Esophagus squamous epithelium (tissue), 5 donors: ENCODE results near the gene DCUN1D1. TPM values are rescaled to one million over a fixed set of nuclear protein-coding genes. Genes with fewer than 3 reads are reported as not detected.

Experiments
- DNase-seq: peaks from one replicate; lab custom pipeline; 2025; lab: John Stamatoyannopoulos, UW
- H3K27ac ChIP-seq, 4 donors: fragments of 200-600 bp; sonication (generic); one replicate each; pipeline ENCODE4 v1.5.1; 2016 to 2019; ENCODE audit warnings: mild to moderate bottlenecking in 1 of 4
- H3K27me3 ChIP-seq, 4 donors: fragments of 200-600 bp; sonication (generic); 1 replicate in 3 of 4; 2 replicates in 1 of 4; pipeline versions ENCODE4 v1.5.1 to v1.6.0; 2017 to 2021; ENCODE audit warnings: antibody characterized with exemption in 1 of 4
- H3K36me3 ChIP-seq, 3 donors: fragments of 200-600 bp; sonication (generic); one replicate each; pipeline ENCODE4 v1.5.1; 2016 to 2019
- H3K4me1 ChIP-seq, 3 donors: fragments of 200-600 bp; sonication (generic); one replicate each; pipeline ENCODE4 v1.5.1; 2017 to 2019
- H3K4me3 ChIP-seq, 4 donors: fragments of 200-600 bp; sonication (generic); 1 replicate in 3 of 4; 2 replicates in 1 of 4; pipeline ENCODE4 v1.5.1; 2016 to 2019; ENCODE audit warnings: mild to moderate bottlenecking in 2 of 4, moderate library complexity in 1 of 4
- H3K9me3 ChIP-seq, 3 donors: fragments of 200-600 bp; sonication (generic); one replicate each; pipeline ENCODE4 v1.5.1; 2016 to 2019
- POLR2A ChIP-seq, 4 donors: fragments of 450-650 bp; IDR thresholded peaks; one replicate each; pipeline ENCODE4 v1.6.1; 2017; ENCODE audit warnings: antibody characterized with exemption in 4 of 4, mild to moderate bottlenecking in 4 of 4, moderate library complexity in 3 of 4
- WGBS, 2 donors: methylation state at CpG; one replicate each; pipeline ENCODE4 v1.1.5; 2018; 5-methylcytosine and 5-hydroxymethylcytosine counted together
- intact Hi-C: fragments of 100-400 bp; cut with DNase I; formaldehyde crosslinking; loops from one replicate; pipeline ENCODE4 v1.15.0; 2022
- total RNA-seq, 4 donors: library from RNA; depleted of rRNA; stranded (reverse); fragments of >200 nt; gene quantifications; one replicate each; pipeline ENCODE4 v1.1.0, GENCODE V29; 2016
- TF ChIP-seq, protein P1 (sequence below), 6 experiments: fragments of 450-650 bp in 4 of 6; fragments of 200-600 bp in 2 of 6; sonication (generic) in 2 of 6; IDR thresholded peaks; one replicate each; pipeline ENCODE4 v1.5.1; 2016 to 2019; ENCODE audit warnings: antibody characterized with exemption in 6 of 6, mild to moderate bottlenecking in 4 of 6, moderate library complexity in 4 of 6
- donor health status: DM: yes; HTN: yes; CAD: no.

DCUN1D1 gene
- total RNA-seq, 4 donors from 2014 or later, result 12.6 to 32.6 (median 25.4) TPM

DNA sequence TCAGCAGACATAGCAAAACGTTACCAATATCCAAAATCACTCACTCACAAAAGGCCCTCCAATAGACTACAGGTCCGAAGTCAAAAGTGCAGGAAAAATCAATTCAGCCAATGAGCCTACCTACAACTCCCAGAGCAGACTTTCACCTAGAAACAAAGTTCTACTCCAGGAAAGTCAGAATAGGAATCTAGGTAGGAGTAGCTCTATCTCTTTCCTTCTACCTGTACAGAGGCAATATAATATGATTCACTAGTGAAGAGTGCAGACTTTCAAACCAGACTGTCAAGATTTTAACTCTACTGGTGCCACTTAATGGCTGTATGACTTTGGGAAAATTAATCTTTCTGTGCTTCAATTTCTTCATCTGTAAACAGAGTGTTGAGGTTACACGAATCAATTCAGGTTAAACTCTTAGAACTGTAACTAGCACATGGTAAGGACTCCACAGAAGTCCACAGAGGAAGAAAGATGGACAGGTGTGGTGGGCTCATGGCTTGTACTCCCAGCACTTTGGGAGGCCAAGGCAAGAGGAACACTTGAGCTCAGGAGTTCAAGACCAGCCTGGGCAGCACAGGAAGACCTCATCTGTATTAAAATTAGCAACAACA, 9.4 kb downstream of the DCUN1D1 start:
- no peaks in the 10 kb centered on the region for H3K9me3 ChIP-seq
- H3K4me1 ChIP-seq, result peaks cover 0 to 41% (median 9%) of the 10 kb centered on the region in 3 donors
- WGBS, 2 donors, result 82 to 86% methylated on average over 3 of the region's 3 CpGs
- no peak overlapping the region for H3K27ac ChIP-seq
- H3K36me3 ChIP-seq, result no peaks in the 10 kb centered on the region
- DNase-seq, result no peak
- no peak overlapping the region for H3K4me3 ChIP-seq
- no peaks in the 10 kb centered on the region for H3K27me3 ChIP-seq
- TF ChIP-seq, protein P1, sequence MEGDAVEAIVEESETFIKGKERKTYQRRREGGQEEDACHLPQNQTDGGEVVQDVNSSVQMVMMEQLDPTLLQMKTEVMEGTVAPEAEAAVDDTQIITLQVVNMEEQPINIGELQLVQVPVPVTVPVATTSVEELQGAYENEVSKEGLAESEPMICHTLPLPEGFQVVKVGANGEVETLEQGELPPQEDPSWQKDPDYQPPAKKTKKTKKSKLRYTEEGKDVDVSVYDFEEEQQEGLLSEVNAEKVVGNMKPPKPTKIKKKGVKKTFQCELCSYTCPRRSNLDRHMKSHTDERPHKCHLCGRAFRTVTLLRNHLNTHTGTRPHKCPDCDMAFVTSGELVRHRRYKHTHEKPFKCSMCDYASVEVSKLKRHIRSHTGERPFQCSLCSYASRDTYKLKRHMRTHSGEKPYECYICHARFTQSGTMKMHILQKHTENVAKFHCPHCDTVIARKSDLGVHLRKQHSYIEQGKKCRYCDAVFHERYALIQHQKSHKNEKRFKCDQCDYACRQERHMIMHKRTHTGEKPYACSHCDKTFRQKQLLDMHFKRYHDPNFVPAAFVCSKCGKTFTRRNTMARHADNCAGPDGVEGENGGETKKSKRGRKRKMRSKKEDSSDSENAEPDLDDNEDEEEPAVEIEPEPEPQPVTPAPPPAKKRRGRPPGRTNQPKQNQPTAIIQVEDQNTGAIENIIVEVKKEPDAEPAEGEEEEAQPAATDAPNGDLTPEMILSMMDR (IDR thresholded peaks at IDR 0.05), result no peak
- no peak for TF ChIP-seq POLR2A (IDR thresholded peaks at IDR 0.05)
- intact Hi-C loops, result no loop called here

DNA sequence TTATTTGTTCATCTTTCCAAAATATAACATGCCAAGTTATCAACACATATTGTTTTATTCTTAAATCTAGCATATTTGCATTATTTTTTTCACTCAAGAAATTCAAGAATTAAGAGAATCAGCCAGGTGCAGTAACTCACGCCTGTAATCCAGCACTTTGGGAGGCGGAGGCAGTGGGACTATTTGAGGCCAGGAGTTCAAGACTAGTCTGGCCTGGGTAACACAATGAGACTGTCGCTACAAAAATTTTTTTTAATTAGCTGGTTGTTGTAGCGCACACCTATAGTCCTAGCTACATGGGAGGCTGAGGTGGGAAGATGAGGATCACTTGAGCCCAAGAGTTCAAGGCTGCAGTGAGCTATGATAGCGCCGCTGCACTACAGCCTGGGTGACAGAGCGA, 10.5 kb downstream of the DCUN1D1 start:
- no peak for TF ChIP-seq POLR2A (IDR thresholded peaks at IDR 0.05)
- TF ChIP-seq, protein P1 (IDR thresholded peaks at IDR 0.05), result no peak
- no peaks in the 10 kb centered on the region for H3K27me3 ChIP-seq
- no peak overlapping the region for H3K27ac ChIP-seq
- intact Hi-C loops, result no loop called here
- peaks cover 0 to 43% (median 9%) of the 10 kb centered on the region in 3 donors for H3K4me1 ChIP-seq
- H3K9me3 ChIP-seq, result no peaks in the 10 kb centered on the region
- 94% methylated on average over 7 of the region's 7 CpGs for WGBS, 2 donors
- no peak overlapping the region for H3K4me3 ChIP-seq
- DNase-seq, result no peak
- no peaks in the 10 kb centered on the region for H3K36me3 ChIP-seq

DNA sequence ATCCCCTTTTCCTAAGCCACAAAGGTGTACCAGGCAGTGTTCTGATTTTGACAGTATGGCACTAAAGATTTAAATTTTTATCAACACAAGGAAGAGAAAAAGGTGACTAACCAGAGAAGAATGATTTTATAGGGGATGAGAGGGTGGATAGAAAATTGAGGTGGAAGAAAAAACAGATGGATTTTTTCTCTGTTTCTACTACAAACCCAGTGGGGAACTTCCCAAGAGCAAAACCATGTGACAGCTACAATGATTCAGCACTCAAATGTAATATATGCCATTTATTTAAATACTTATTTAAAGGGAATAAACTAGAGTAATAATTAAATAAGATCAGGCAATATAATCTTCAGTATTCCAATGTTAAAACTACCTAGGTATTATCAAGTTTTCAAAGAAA, 11.1 kb downstream of the DCUN1D1 start:
- DNase-seq, result no peak
- peaks cover 0 to 43% (median 9%) of the 10 kb centered on the region in 3 donors for H3K4me1 ChIP-seq
- H3K9me3 ChIP-seq, result no peaks in the 10 kb centered on the region
- no peaks in the 10 kb centered on the region for H3K27me3 ChIP-seq
- H3K27ac ChIP-seq, result no peak overlapping the region
- intact Hi-C loops, result no loop called here
- no peak overlapping the region for H3K4me3 ChIP-seq
- no peaks in the 10 kb centered on the region for H3K36me3 ChIP-seq
- no peak for TF ChIP-seq POLR2A (IDR thresholded peaks at IDR 0.05)
- TF ChIP-seq, protein P1 (IDR thresholded peaks at IDR 0.05), result no peak

- DNase-seq, result no peak
- H3K36me3 ChIP-seq, result peaks cover 0 to 8% (median 0%) of the 10 kb centered on the region in 3 donors
- H3K27me3 ChIP-seq, result no peaks in the 10 kb centered on the region
- WGBS, 2 donors, result 74 to 78% methylated on average over 6 of the region's 6 CpGs
- no peak overlapping the region for H3K4me3 ChIP-seq
- intact Hi-C loops, result no loop called here
- TF ChIP-seq, protein P1 (IDR thresholded peaks at IDR 0.05), result no peak
- no peak for TF ChIP-seq POLR2A (IDR thresholded peaks at IDR 0.05)
- H3K4me1 ChIP-seq, result peaks cover 0 to 42% (median 9%) of the 10 kb centered on the region in 3 donors
- peak overlapping the region in 1 of 4 donors; percentile 20 for H3K27ac ChIP-seq
- no peaks in the 10 kb centered on the region for H3K9me3 ChIP-seq
Observed at GRCh38 chr3:182967218-182968204, 12.8 kb downstream of the DCUN1D1 start.
